ENCODE measurements around the gene CTCF. TPM values are rescaled to one million over a fixed set of nuclear protein-coding genes. Genes with fewer than 3 reads are reported as not detected.

CTCF gene
- total RNA-seq, 2 experiments from 2014 or later = 43.8 to 46.4 TPM

DNA sequence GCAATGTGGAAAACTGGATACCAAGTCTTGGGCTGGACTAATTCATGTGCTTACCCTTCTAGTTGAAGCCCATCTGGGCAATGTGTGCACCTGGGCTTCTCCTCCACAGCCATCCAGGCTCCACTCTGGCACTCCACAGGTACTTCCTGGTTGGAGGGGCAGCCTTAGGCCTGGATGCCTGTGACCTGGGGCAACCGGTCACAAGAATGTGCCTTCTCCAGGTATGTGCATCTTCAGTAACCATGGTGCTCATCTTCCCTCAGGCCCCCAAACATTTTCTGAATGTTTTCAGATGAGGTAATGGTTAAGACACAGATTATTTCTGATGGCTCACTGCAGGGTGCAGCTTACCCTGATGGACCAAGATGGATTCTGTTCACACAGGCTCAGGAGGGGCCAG, 115.4 kb downstream of the CTCF start:
- H3K27me3 Mint-ChIP-seq = no peaks in the 10 kb centered on the region
- no peak overlapping the region for H3K27ac Mint-ChIP-seq
- no peaks in the 10 kb centered on the region for H3K36me3 Mint-ChIP-seq (ENCODE audit: low read depth)
- intact Hi-C loops (cut with DNase I, micrococcal nuclease) = no loop called here
- H3K9me3 ChIP-seq (ENCODE audit: control insufficient read depth in 1 of 2, insufficient read depth in 1 of 2, low read length in 2 of 2) = no peaks in the 10 kb centered on the region
- TF ChIP-seq, protein P1, sequence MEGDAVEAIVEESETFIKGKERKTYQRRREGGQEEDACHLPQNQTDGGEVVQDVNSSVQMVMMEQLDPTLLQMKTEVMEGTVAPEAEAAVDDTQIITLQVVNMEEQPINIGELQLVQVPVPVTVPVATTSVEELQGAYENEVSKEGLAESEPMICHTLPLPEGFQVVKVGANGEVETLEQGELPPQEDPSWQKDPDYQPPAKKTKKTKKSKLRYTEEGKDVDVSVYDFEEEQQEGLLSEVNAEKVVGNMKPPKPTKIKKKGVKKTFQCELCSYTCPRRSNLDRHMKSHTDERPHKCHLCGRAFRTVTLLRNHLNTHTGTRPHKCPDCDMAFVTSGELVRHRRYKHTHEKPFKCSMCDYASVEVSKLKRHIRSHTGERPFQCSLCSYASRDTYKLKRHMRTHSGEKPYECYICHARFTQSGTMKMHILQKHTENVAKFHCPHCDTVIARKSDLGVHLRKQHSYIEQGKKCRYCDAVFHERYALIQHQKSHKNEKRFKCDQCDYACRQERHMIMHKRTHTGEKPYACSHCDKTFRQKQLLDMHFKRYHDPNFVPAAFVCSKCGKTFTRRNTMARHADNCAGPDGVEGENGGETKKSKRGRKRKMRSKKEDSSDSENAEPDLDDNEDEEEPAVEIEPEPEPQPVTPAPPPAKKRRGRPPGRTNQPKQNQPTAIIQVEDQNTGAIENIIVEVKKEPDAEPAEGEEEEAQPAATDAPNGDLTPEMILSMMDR (IDR thresholded peaks at IDR 0.05) = no peak
- peaks cover 3% of the 10 kb centered on the region for H3K4me1 ChIP-seq (ENCODE audit: insufficient read depth, low read length)
- CTCF ChIA-PET = no interaction called here
- peaks cover 4% of the 10 kb centered on the region for H3K36me3 ChIP-seq (ENCODE audit: insufficient read depth, low read length)
- no peak for ATAC-seq (ENCODE audit: poor library complexity)
- no peak overlapping the region for H3K4me3 ChIP-seq (ENCODE audit: low read length)
- H3K9me3 Mint-ChIP-seq = no peaks in the 10 kb centered on the region
- H3K4me3 Mint-ChIP-seq = no peak overlapping the region
- no peak for DNase-seq
- no peaks in the 10 kb centered on the region for H3K27me3 ChIP-seq (ENCODE audit: control insufficient read depth in 1 of 2, insufficient read depth in 2 of 2, low read length in 2 of 2)
- no peak overlapping the region for H3K27ac ChIP-seq (ENCODE audit: low read depth in 1 of 2, low read length in 2 of 2)
- POLR2A ChIA-PET = interaction anchor here (1.5 kb wide), 1 partner anchor 847 kb away, joined by 3 read pairs; the partner anchor contains the start of gene NAE1
- peaks cover 1% of the 10 kb centered on the region for H3K4me1 Mint-ChIP-seq (ENCODE audit: low read depth)

DNA sequence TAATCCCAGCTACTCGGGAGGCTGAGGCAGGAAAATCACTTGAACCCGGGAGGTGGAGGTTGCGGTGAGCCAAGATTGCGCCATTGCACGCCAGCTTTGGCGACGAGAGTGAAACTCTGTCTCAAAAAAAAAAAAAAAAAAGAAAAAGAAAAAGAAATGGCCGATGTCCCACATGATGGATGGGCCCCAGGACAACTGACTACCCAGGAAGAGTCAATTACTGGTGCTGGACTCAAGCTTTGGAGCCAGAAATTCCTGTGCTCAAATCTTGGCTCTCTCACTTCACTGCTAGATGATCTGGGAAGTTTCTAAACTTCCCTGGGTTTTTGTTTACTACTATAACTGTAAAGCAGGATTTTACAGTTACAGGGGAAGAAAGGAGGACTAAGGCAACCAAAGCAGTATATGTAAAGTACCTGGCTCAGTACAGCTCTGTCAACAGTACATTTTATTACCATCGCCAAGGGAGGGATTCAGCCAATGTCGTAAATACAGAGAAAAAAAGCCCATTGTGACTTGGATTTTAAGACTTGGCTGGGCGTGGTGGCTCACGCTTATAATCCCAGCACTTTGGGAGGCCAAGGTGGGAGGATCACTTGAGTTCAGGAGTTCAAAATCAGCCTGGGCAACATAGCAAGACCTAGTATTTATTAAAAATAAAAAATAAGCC, 116.2 kb downstream of the CTCF start:
- no peaks in the 10 kb centered on the region for H3K27me3 ChIP-seq (ENCODE audit: control insufficient read depth in 1 of 2, insufficient read depth in 2 of 2, low read length in 2 of 2)
- peaks cover under 1% of the 10 kb centered on the region for H3K4me1 Mint-ChIP-seq (ENCODE audit: low read depth)
- H3K36me3 ChIP-seq (ENCODE audit: insufficient read depth, low read length) = peaks cover 9% of the 10 kb centered on the region
- POLR2A ChIA-PET = interaction anchor here (1.5 kb wide), 1 partner anchor 848 kb away, joined by 3 read pairs; the partner anchor contains the start of gene NAE1
- no peaks in the 10 kb centered on the region for H3K27me3 Mint-ChIP-seq
- DNase-seq (no peak), ATAC-seq (ENCODE audit: poor library complexity) (no peak)
- peaks cover 3% of the 10 kb centered on the region for H3K36me3 Mint-ChIP-seq (ENCODE audit: low read depth)
- H3K9me3 ChIP-seq (ENCODE audit: control insufficient read depth in 1 of 2, insufficient read depth in 1 of 2, low read length in 2 of 2) = no peaks in the 10 kb centered on the region
- no peaks in the 10 kb centered on the region for H3K9me3 Mint-ChIP-seq
- TF ChIP-seq, protein P1 (IDR thresholded peaks at IDR 0.05) = no peak
- no peak overlapping the region for H3K27ac ChIP-seq (ENCODE audit: low read depth in 1 of 2, low read length in 2 of 2)
- intact Hi-C loops (cut with DNase I, micrococcal nuclease) = no loop called here
- CTCF ChIA-PET = no interaction called here
- H3K4me3 ChIP-seq (ENCODE audit: low read length) = no peak overlapping the region
- H3K4me3 Mint-ChIP-seq = no peak overlapping the region
- H3K27ac Mint-ChIP-seq = no peak overlapping the region
- no peaks in the 10 kb centered on the region for H3K4me1 ChIP-seq (ENCODE audit: insufficient read depth, low read length)

DNA sequence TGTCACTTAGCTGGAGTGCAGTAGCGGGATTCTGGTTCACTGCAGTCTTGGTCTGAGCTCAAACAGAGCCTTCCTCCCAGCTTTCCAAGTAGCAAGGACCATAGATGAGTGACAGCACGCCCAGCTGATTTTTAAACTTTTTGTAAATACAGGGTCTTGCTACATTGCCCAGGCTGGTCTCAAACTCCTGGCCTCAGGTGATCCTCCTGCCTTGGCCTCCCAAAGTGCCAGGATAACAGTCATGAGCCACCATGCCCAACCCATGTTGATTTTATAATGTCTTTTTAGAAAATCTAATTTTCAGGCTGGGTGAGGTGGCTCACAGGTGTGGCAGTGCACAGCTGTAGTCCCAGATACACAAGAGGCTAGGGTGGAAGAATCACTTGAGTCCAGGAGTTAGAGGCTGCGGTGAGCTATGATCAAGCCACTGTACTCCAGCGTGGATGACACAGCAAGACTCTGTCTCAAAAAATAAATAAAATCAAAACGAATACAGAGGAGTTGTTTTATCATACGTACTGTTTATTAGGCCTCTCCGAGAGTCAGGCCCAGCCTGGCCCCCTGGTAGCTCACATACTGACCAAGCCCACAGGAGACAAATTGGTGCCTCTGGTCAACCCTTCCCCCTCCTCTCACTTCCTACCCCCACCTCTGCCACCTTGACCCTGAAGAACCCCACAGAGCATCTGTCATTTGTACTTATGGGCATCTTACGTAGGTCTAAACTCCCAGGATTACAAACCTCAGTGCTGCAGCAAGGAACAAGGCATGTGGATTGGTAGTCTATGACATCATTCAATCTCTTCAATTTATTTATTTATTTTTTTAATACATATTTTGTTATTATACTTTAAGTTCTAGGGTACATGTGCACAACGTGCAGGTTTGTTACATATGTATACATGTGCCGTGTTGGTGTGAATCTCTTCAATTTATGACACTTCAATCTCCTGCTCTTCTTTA, 117.9 kb downstream of the CTCF start:
- no peaks in the 10 kb centered on the region for H3K9me3 Mint-ChIP-seq
- H3K4me3 Mint-ChIP-seq = no peak overlapping the region
- no peaks in the 10 kb centered on the region for H3K27me3 ChIP-seq (ENCODE audit: control insufficient read depth in 1 of 2, insufficient read depth in 2 of 2, low read length in 2 of 2)
- H3K27ac Mint-ChIP-seq = no peak overlapping the region
- POLR2A ChIA-PET = no interaction called here
- no peaks in the 10 kb centered on the region for H3K9me3 ChIP-seq (ENCODE audit: control insufficient read depth in 1 of 2, insufficient read depth in 1 of 2, low read length in 2 of 2)
- CTCF ChIA-PET = no interaction called here
- peaks cover 15% of the 10 kb centered on the region for H3K36me3 Mint-ChIP-seq (ENCODE audit: low read depth)
- H3K36me3 ChIP-seq (ENCODE audit: insufficient read depth, low read length) = peaks cover 18% of the 10 kb centered on the region
- DNase-seq (no peak), ATAC-seq (ENCODE audit: poor library complexity) (no peak)
- H3K27ac ChIP-seq (ENCODE audit: low read depth in 1 of 2, low read length in 2 of 2) = no peak overlapping the region
- no peak overlapping the region for H3K4me3 ChIP-seq (ENCODE audit: low read length)
- H3K4me1 ChIP-seq (ENCODE audit: insufficient read depth, low read length) = peaks cover 8% of the 10 kb centered on the region
- intact Hi-C loops (cut with DNase I, micrococcal nuclease) = no loop called here
- H3K27me3 Mint-ChIP-seq = no peaks in the 10 kb centered on the region
- TF ChIP-seq, protein P1 (IDR thresholded peaks at IDR 0.05) = no peak
- peaks cover 10% of the 10 kb centered on the region for H3K4me1 Mint-ChIP-seq (ENCODE audit: low read depth)

Data from CD4-positive, alpha-beta T cell (primary cell).